ENCODE data around the gene C10orf67.
A peak's percentile ranks its signal among the peaks of the same experiment; 100 is the strongest.

Gene C10orf67

GRCh38 chr10:23195846-23196600, 148.6 kb downstream of the C10orf67 start:
- no peak for ATAC-seq
- DNase-seq = no peak

DNA sequence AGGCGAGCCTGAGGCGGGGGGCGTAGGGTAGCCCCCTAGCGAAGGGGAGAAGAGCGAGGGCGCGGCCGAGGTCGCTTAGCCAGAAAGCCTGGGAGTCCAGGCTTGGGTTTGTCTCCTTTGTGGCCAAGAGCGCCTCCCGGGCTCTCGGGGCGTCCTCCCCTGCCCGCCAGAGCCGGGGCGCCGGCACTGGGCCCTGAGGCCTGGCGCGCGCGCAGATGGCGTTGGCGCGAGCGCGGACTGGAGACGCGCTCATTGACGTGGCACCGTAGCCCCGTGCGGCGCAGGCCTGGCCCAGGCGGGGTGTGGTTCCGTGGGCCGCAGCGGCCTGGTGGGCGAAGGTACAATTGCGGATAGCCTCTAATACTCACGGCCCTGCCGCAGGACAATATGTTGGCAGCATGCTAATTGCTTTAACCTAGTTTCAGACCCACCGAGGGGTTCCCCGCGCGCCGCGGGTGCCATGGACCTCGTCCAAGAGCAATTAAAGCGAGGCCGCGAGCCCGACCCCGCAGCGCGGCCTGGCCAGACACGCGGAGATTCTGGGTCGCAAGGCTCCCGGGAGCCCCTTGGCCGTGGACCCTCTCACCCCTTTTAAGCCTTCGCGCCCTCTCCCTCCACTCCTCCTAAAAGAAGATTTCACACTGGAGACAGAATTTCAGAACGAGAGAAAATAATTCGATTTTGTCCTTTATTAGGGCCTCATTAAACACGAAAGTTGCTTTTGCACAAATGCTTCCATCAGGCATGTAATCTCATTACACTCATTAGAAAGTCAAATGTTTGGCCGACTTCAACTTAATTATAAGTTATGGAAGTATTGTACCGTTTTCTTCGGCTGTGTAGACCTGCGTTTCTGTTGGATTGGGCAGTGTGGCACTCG, 149.4 kb downstream of the C10orf67 start:
- ATAC-seq (no peak), DNase-seq (no peak)

GRCh38 chr10:23194471-23194965, 150.1 kb downstream of the C10orf67 start:
- ATAC-seq (no peak), DNase-seq (no peak)

- DNase-seq (no peak), ATAC-seq (no peak)
Observed at GRCh38 chr10:23193435-23194074, 151.0 kb downstream of the C10orf67 start.

- DNase-seq (no peak), ATAC-seq (no peak)
Observed at GRCh38 chr10:23192712-23193434, 151.7 kb downstream of the C10orf67 start.

GRCh38 chr10:23191764-23192711, 152.6 kb downstream of the C10orf67 start, which contains the start of gene PTF1A:
TSS of gene PTF1A (plus strand) at chr10:23192312. CDS start at chr10:23192531, 219 bp downstream.
- ATAC-seq = no peak
- no peak for DNase-seq

GRCh38 chr10:23190872-23191763, 153.5 kb downstream of the C10orf67 start:
- no peak for ATAC-seq
- no peak for DNase-seq

DNA sequence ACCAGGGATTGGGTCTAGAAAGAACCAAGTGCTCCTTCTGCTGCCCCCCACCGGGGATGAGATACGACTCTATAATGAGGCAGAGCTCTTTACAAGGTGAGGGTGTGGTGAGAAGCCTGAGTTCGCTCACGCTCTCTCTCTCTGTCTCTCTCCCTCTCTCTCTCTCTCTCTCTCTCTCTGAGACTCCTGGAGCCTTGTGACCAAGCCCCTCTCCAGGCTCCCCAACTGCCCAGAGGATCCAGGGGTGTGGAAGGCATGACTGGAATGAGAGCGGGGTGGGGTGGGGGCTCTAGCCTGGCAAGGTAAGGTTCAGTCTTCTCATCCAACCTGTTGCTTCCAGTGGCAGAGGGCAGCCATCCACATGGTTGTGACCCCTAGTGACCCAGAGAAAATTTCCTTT, 155.6 kb downstream of the C10orf67 start:
- no peak for DNase-seq
- ATAC-seq = no peak

- no peak for ATAC-seq
- no peak for DNase-seq
Observed at GRCh38 chr10:23187155-23187554, 157.4 kb downstream of the C10orf67 start.

GRCh38 chr10:23186697-23187096, 157.9 kb downstream of the C10orf67 start:
- no peak for DNase-seq
- no peak for ATAC-seq

DNA sequence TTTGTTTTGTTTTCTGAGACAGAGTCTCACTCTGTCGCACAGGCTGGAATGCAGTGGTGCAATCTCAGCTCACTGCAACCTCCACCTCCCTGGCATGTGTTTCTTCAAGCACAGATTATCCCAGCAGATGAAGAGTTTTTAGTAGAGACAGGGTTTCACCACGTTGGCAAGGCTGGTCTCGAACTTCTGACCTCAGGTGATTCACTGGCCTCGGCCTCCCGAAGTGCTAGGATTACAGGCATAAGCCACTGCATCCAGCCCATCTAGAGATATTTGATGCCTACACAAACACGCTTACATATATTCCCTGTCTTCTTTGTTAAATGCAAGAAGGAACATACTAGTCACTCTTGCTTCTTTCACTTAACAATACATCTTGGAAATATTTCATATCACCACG, 158.4 kb downstream of the C10orf67 start:
- ATAC-seq (no peak), DNase-seq (no peak)

- ATAC-seq (no peak), DNase-seq (no peak)
Observed at GRCh38 chr10:23174977-23175512, 169.6 kb downstream of the C10orf67 start.

DNA sequence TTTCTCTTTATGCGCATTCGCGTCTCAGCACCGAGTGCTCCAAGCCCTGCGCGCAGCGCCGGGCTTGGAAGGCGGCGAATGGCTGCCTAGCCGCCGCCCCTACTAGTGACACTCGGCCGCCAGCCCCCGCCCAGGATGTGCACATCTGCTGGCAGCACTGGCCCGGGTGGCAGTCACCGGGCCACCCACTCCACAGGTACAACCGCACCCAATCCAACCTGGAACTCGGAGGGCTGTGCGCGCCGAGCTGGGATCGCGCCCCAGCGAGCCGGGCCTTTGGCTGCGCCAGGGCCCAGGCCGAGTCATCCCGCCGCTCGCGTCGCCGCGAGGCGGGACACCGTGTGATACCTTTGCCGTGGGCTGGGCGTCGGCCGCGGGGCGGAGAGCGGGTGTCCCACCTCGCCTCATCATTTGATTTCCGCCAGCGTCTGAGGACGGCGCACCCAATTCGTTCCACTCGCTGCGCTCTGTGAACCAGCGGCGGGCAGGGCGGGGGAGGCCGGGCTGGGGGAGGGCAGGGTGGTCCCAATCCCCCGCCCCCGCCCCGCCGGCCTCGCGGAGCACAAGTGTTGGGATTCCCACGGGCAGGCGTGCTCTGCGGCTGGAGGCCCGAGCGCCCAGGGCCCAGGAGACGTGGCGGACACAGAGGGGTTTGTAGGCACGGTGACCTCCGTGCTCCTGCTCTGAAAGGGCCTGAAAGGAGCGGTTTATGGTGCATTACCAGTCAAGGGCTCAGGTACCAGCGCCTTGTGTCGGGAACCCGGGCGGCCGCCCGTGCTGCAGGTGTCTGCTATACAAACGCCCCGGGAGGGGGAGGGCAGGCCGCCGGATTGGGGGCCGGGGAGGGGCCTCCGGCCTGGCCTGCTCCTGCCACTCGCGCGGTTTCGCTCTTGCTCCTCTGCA, 170.3 kb downstream of the C10orf67 start:
- no peak for DNase-seq
- peak; percentile 16 for ATAC-seq

DNA sequence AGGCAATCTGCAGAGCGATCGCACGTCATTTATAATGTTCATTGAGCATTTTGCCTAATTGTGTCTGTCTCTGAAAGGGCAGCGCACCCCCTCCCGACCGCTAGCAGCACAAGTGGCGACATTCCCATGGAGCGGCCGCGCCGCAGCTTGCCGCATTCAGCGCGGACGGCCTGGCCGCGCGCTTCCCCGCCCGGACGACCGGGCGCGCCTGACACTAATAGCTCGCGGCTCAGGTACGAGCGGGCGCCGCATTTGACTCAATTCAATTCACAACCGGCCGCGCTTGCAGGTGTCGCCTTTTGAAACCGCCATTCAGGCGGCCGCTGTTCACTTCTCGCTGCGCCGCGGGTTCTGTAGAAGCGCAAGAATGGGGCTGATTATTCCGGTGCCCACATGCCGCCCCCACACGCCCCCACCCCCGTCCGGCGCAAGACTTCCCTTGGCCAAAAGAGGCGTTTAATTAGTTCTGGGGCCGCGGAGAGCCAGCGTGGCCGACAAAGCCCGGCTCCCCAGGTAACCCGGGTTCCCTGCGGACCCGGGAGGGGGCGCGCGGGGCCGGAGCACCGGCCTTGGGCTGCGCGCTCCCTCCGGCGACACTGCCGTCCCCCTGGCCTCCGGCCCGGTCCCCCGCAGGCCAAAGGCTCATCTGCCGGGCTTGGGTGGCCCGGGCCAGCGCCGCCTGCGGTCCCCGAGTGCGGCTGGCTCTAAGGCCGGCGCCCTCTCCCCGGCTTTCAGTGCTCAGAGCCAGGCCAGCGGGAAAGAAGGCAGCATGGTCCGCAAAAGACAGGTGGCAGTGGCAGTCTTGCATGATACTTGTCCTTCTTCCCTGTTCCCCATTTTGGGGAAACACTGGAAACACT, 171.2 kb downstream of the C10orf67 start:
- DNase-seq (no peak), ATAC-seq (peak; percentile 8)

GRCh38 chr10:23172429-23173213, 172.0 kb downstream of the C10orf67 start:
- DNase-seq (no peak), ATAC-seq (no peak)

DNA sequence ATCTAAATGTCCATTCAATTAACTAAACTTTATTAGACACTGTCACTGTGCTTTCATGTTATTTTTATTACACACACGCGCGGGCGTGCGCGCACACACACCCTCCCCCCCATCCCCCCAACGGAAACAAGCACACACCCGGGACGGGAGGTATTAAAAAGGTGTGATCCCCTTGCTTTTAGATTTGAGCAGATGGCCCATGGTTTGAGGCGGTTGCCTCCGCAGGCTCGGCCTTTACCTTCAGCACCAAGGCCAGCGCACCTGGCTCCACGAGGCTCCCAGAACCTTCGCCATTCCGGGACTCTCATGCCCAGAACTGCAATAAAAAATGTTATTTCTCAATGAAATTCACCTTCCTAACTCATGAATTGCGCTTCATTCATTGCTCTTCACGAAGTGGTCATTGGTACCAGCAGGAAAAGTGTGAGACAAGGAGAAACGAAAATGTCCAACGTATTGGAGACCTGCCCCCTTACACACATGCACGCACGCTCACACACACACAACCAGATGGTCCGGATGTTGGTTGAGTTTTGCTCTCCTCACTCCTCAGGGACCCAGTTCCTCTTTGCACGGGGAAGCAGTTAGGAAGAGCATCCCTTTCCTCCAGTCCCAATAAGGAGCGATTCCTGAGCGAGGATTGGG, 173.2 kb downstream of the C10orf67 start:
- ATAC-seq = no peak
- DNase-seq = no peak
